K562 (cell line): Measurements from ENCODE around the gene CACNA2D2. TPM values are rescaled to one million over a fixed set of nuclear protein-coding genes. Genes with fewer than 3 reads are reported as not detected.
A peak's percentile ranks its signal among the peaks of the same experiment; 100 is the strongest.

ENCODE experiments used
- ATAC-seq: fragments of 200-7000 bp; cut with Tn5 transposase; 3 replicates; pipeline ENCODE4 v1.9.1; 2020; ENCODE audit warnings: moderate library complexity
- Bru-seq: library from RNA; stranded (reverse); fragments of 400-500 nt; gene quantifications from one replicate; lab custom pipeline; 2021; lab: Mats Ljungman, UMichigan
- BruChase-seq, 2 experiments: library from RNA; stranded (reverse); fragments of 400-500 nt; gene quantifications; one replicate each; lab custom pipeline; 2021; lab: Mats Ljungman, UMichigan
- BruUV-seq: library from RNA; stranded (reverse); fragments of 400-500 nt; replicated peaks from 2 replicates; lab custom pipeline; 2021; lab: Mats Ljungman, UMichigan
- CTCF ChIA-PET: fragments of 300-600 bp; formaldehyde crosslinking; extraction: SDS; loops from one replicate; lab custom pipeline; 2021; ENCODE audit warnings: low intra/inter-chr PET ratio; lab: Yijun Ruan, JAX
- POLR2A ChIA-PET: fragments of 300-600, 350-650 bp; sonication (Branson Sonifier 250); formaldehyde crosslinking; extraction: SDS; loops from one replicate; lab custom pipeline; 2021; ENCODE audit warnings: antibody characterized with exemption, inconsistent platforms; lab: Yijun Ruan, JAX
- DNase-seq, 4 experiments: peaks; one replicate each; pipeline versions ENCODE4 v3.0.0 to v3.0.0-alpha.2; 2011 to 2018; ENCODE audit warnings: low spot score in 3 of 4, mixed read lengths in 3 of 4; ENCODE audit errors: extremely low read depth in 1 of 4
- FAIRE-seq: peaks from 2 replicates; lab custom pipeline; 2011; peaks lifted over from hg19 to GRCh38; lab: Jason Lieb, UNC
- H2AFZ ChIP-seq: 2 replicates; pipeline ENCODE4 v1.6.0; 2011; ENCODE audit warnings: low read depth, low read length, control low read depth, inconsistent platforms
- H3K27ac ChIP-seq: fragments of 200-600 bp; 3 replicates; pipeline ENCODE4 v1.8.0; 2011; ENCODE audit warnings: low read depth, mild to moderate bottlenecking, control low read depth, inconsistent platforms, low read length, moderate library complexity, mixed read lengths; ENCODE audit errors: extremely low read depth
- H3K27me3 ChIP-seq, 2 experiments: fragments of 300-600 bp in 1 of 2; 2 replicates in 1 of 2; 3 replicates in 1 of 2; pipeline versions ENCODE4 v1.6.0 to v1.8.0; 2011; ENCODE audit warnings: inconsistent platforms in 2 of 2, low read length in 2 of 2, mild to moderate bottlenecking in 1 of 2, mixed read lengths in 1 of 2, moderate library complexity in 1 of 2; ENCODE audit not compliant: control insufficient read depth in 2 of 2, insufficient read depth in 2 of 2
- H3K36me3 ChIP-seq: fragments of 300-600 bp; 3 replicates; pipeline ENCODE4 v1.8.0; 2011; ENCODE audit warnings: mild to moderate bottlenecking, low read length, inconsistent platforms; ENCODE audit not compliant: control insufficient read depth, insufficient read depth
- H3K4me1 ChIP-seq, 2 experiments: fragments of 200-600 bp in 1 of 2; replicated peaks in 1 of 2; 2 replicates in 1 of 2; 3 replicates in 1 of 2; pipeline versions ENCODE4 v1.5.1 to v1.8.0; 2011; ENCODE audit warnings: inconsistent platforms in 2 of 2, low read length in 2 of 2, mild to moderate bottlenecking in 1 of 2, mixed read lengths in 1 of 2, moderate library complexity in 1 of 2; ENCODE audit not compliant: control insufficient read depth in 2 of 2, insufficient read depth in 2 of 2
- H3K4me2 ChIP-seq: 2 replicates; pipeline ENCODE4 v1.6.1; 2011; ENCODE audit warnings: low read length, control low read depth, inconsistent platforms, mixed read lengths; ENCODE audit not compliant: insufficient read depth
- H3K4me3 ChIP-seq: fragments of 200-600 bp; sonication (generic), shearing (Covaris generic); 2 replicates; pipeline ENCODE4 v1.5.1; 2016; ENCODE audit warnings: control low read depth, inconsistent platforms
- H3K79me2 ChIP-seq: fragments of 200-600 bp; 3 replicates; pipeline ENCODE4 v1.8.0; 2011; ENCODE audit warnings: low read length, inconsistent platforms; ENCODE audit not compliant: control insufficient read depth, insufficient read depth
- H3K9ac ChIP-seq, 2 experiments: 2 replicates each; pipeline versions ENCODE4 v1.6.0 to v1.6.1; 2011; ENCODE audit warnings: low read depth in 2 of 2, low read length in 2 of 2, control low read depth in 1 of 2, inconsistent platforms in 1 of 2, mild to moderate bottlenecking in 1 of 2, mixed read lengths in 1 of 2; ENCODE audit not compliant: insufficient read depth in 1 of 2
- H3K9me1 ChIP-seq: one replicate; pipeline ENCODE4 v1.6.0; 2011; ENCODE audit warnings: inconsistent platforms, mild to moderate bottlenecking, low read length, moderate library complexity; ENCODE audit not compliant: control insufficient read depth, insufficient read depth
- H3K9me3 ChIP-seq: replicated peaks from 2 replicates; pipeline ENCODE4 v1.5.1; 2011; ENCODE audit warnings: low read depth, low read length, inconsistent platforms; ENCODE audit not compliant: control insufficient read depth, insufficient read depth
- H4K20me1 ChIP-seq: replicated peaks from 2 replicates; pipeline ENCODE4 v1.6.1; 2011; ENCODE audit warnings: low read length, inconsistent platforms, mixed read lengths; ENCODE audit not compliant: control insufficient read depth, insufficient read depth
- DEAF1 ChIP-seq: fragments of 450-650 bp; formaldehyde crosslinking; IDR thresholded peaks from 2 replicates; pipeline ENCODE4 v1.4.0; 2020; ENCODE audit warnings: mild to moderate bottlenecking, moderate library complexity
- DLX4 ChIP-seq: fragments of 250-450 bp; sonication (Bioruptor Pico); IDR thresholded peaks from 2 replicates; pipeline ENCODE4 v1.6.1; 2021; ENCODE audit warnings: mild to moderate bottlenecking
- HMGN3 ChIP-seq: IDR thresholded peaks from 2 replicates; pipeline ENCODE4 v1.6.1; 2011; ENCODE audit warnings: borderline replicate concordance, low read depth, mild to moderate bottlenecking, mixed read lengths, low read length; ENCODE audit not compliant: insufficient read length; ENCODE audit errors: extremely low read depth
- JUN ChIP-seq, 2 experiments: sonication (generic) in 1 of 2; formaldehyde crosslinking in 1 of 2; IDR thresholded peaks; 2 replicates each; pipeline versions ENCODE4 v1.6.1 to v1.8.0; 2012 to 2022; ENCODE audit warnings: borderline replicate concordance in 2 of 2, mild to moderate bottlenecking in 2 of 2, improper control_type of control experiment in 1 of 2, low read depth in 1 of 2, low read length in 1 of 2, missing genetic modification reagents in 1 of 2
- POLR2G ChIP-seq: fragments of 200-400 bp; formaldehyde crosslinking; IDR thresholded peaks from 2 replicates; pipeline ENCODE4 v1.6.1; 2017; ENCODE audit warnings: low read depth, mild to moderate bottlenecking, antibody characterized with exemption, low read length, moderate library complexity
- ZBTB7A ChIP-seq: IDR thresholded peaks from 2 replicates; pipeline ENCODE4 v1.6.1; 2011; ENCODE audit warnings: low read depth, mild to moderate bottlenecking, low read length, moderate library complexity, borderline replicate concordance; ENCODE audit not compliant: control insufficient read depth
- WGBS: fragments of 100-300 bp; shearing (Covaris generic); methylation state at CpG from one replicate; pipeline ENCODE4 v1.1.6; 2016; ENCODE audit warnings: low coverage, mixed read lengths; ENCODE audit not compliant: insufficient coverage; ENCODE audit errors: missing lambda C conversion rate; 5-methylcytosine and 5-hydroxymethylcytosine counted together
- in situ Hi-C: fragments of 300-500 bp; cut with MboI; formaldehyde crosslinking; loops from 4 replicates; pipeline ENCODE4 v1.15.0; 2018; ENCODE audit warnings: inconsistent platforms, mixed read lengths
- intact Hi-C: fragments of 100-400 bp; cut with micrococcal nuclease; formaldehyde crosslinking; loops from 2 replicates; pipeline ENCODE4 v1.14.2; 2022
- long read RNA-seq, 3 experiments: library from polyadenylated mRNA in 2 of 3; library from RNA in 1 of 3; unstranded in 2 of 3; stranded (forward) in 1 of 3; transcript quantifications; one replicate each; pipeline ENCODE4 v2.0.0, GENCODE V29; 2019 to 2022
- polyA minus RNA-seq, 3 experiments: library from RNA; depleted of rRNA, polyadenylated mRNA; stranded (reverse); fragments of >200 nt; gene quantifications; 2 replicates each; pipeline ENCODE4 v1.2.3, GENCODE V29; 2011
- polyA plus RNA-seq, 8 experiments: library from polyadenylated mRNA; depleted of rRNA in 4 of 8; stranded (reverse) in 5 of 8; unstranded in 3 of 8; fragments of >200 nt; fragmentation: Nextera tagmentation in 2 of 8; fragmentation: Illumina TruSeq in 1 of 8; extraction: Ambion mirVana in 2 of 8; extraction: Trizol in 1 of 8; gene quantifications; 2 replicates each; pipeline versions ENCODE4 v1.2.1 to v1.2.3, GENCODE V29; 2011 to 2014; ENCODE audit warnings: inconsistent platforms in 1 of 8, missing spikeins in 1 of 8
- total RNA-seq, 7 experiments: library from RNA; depleted of rRNA in 6 of 7; stranded (reverse); fragments of >200 nt in 6 of 7; fragmentation: Illumina TruSeq in 2 of 7; extraction: Trizol in 2 of 7; gene quantifications; 2 replicates each; pipeline versions ENCODE4 v1.2.1 to v1.2.3, GENCODE V29; 2011 to 2021; ENCODE audit warnings: low replicate concordance in 1 of 7

Gene CACNA2D2
- 0.76 and 1.4 TPM in 2 replicates for total RNA-seq (2011; cell fraction: chromatin; rRNA removed; ENCODE audit: low replicate concordance)
- 0.53 and 0.67 TPM in 2 replicates for total RNA-seq (2011; cell fraction: nucleolus; rRNA removed)
- 0.66 and 1.4 TPM in 2 replicates for total RNA-seq (2011; cell fraction: nucleoplasm; rRNA removed)
- 0.36 TPM in 1 of 2 replicates, not detected in the other for total RNA-seq (2014; rRNA removed)
- 0.15 TPM in 1 of 2 replicates, not detected in the other for total RNA-seq (2014; rRNA removed; fragmentation: Illumina TruSeq; extraction: Trizol)
- total RNA-seq (2015; rRNA removed; fragmentation: Illumina TruSeq; extraction: Trizol) = 0.08 and 0.11 TPM in 2 replicates
- 0.36 and 0.58 TPM in 2 replicates for total RNA-seq (2021)
- 0.32 and 0.61 TPM in 2 replicates for polyA plus RNA-seq (2011; rRNA removed)
- 0.77 and 0.79 TPM in 2 replicates for polyA plus RNA-seq (2011; cell fraction: cytosol; rRNA removed)
- 1.4 and 1.8 TPM in 2 replicates for polyA plus RNA-seq (2011; cell fraction: nucleus; rRNA removed)
- 0.26 and 0.40 TPM in 2 replicates for polyA plus RNA-seq (2012)
- 0.30 and 0.58 TPM in 2 replicates for polyA plus RNA-seq (2014; fragmentation: Illumina TruSeq; extraction: Trizol)
- not detected for polyA plus RNA-seq (2014; fragmentation: Nextera tagmentation; extraction: Ambion mirVana)
- polyA plus RNA-seq (2014; rRNA removed) = 0.27 and 0.57 TPM in 2 replicates
- polyA minus RNA-seq (2011; rRNA and poly(A)+ RNA removed) = 0.30 and 0.46 TPM in 2 replicates
- 0.19 and 0.36 TPM in 2 replicates for polyA minus RNA-seq (2011; cell fraction: cytosol; rRNA and poly(A)+ RNA removed)
- polyA minus RNA-seq (2011; cell fraction: nucleus; rRNA and poly(A)+ RNA removed) = 0.27 and 0.33 TPM in 2 replicates
- percentile 19 among the genes with signal in this experiment for Bru-seq, nascent RNA
- BruChase-seq, experiment 1, labeled RNA remaining after a 2-hour chase = percentile 10 among the genes with signal in this experiment
- percentile 9 among the genes with signal in this experiment for BruChase-seq, experiment 2, labeled RNA remaining after a 6-hour chase
- long read RNA-seq, experiment 1, partial matches to known transcripts = 0 of 2 reads
- long read RNA-seq, experiment 1, other reads (novel, unspliced or antisense) = 2 of 2 reads
- long read RNA-seq, experiment 2, full-length matches to known transcripts = 1 of 2 reads
- long read RNA-seq, experiment 2, partial matches to known transcripts = 0 of 2 reads
- long read RNA-seq, experiment 2, other reads (novel, unspliced or antisense) = 1 of 2 reads
- long read RNA-seq, experiment 3 = 0 reads

- POLR2A ChIA-PET = interaction anchor here (0.5 to 0.6 kb wide), 2 partner anchors 32 to 127 kb away, joined by 3 read pairs; no protein-coding TSS in a partner anchor
- intact Hi-C loops = no loop called here
- in situ Hi-C loops = no loop called here
- TF ChIP-seq DEAF1 (CRISPR knock-in tag) (no peak), HMGN3 (peak; percentile 8), JUN (IDR thresholded peaks at IDR 0.05; ENCODE audit: borderline replicate concordance, low read depth, low read length) (no peak), JUN (CRISPR knock-in tag; IDR thresholded peaks at IDR 0.05; ENCODE audit: borderline replicate concordance) (no peak), ZBTB7A (peak; percentile 39; the same call in 1 of the 2 replicates), POLR2G (peak; percentile 57), DLX4 (no peak)
Measured at GRCh38 chr3:50503504-50504342, at the start of gene CACNA2D2. Gene CACNA2D2 (minus strand): TSS chr3:50503634. CDS start chr3:50503423, 211 bp downstream.

More at GRCh38 chr3:50503504-50504342, at the start of gene CACNA2D2:
- WGBS = 11% methylated on average over 5 of the region's 71 CpGs
- H3K9me3 ChIP-seq = no peaks in the 10 kb centered on the region
- peaks cover 7 to 60% of the 10 kb centered on the region in 2 experiments; a peak in 4 of 5 replicates for H3K27me3 ChIP-seq
- H3K4me3 ChIP-seq = peak within 1 kb of the TSS; percentile 18; the same call in 1 of the 2 replicates
- no peak for FAIRE-seq
- CTCF ChIA-PET = no interaction called here
- H3K9ac ChIP-seq = peak within 1 kb of the TSS in 1 of 2 experiments; percentile 17; a peak in 1 of 4 replicates
- no peak within 1 kb of the TSS for H2AFZ ChIP-seq
- peak; percentile 67 to 84 (median 77) for DNase-seq
- peak; percentile 96 for ATAC-seq
- H3K27ac ChIP-seq = no peak within 1 kb of the TSS
- 0 out of 2 replicates have a peak, but pooled peaks cover 5% of the 10 kb centered on the region for H4K20me1 ChIP-seq
- H3K4me2 ChIP-seq = no peak within 1 kb of the TSS; the same call in 1 of the 2 replicates
- no peaks in the 10 kb centered on the region for H3K9me1 ChIP-seq
- peaks cover 0 to 14% of the 10 kb centered on the region in 2 experiments; a peak in 2 of 5 replicates for H3K4me1 ChIP-seq
- H3K36me3 ChIP-seq = no peaks in the 10 kb centered on the region
- BruUV-seq = no TSS peak
- no peaks in the 10 kb centered on the region for H3K79me2 ChIP-seq
